Fibroblast of skin of abdomen (primary cell): ENCODE measurements around the gene DAND5. TPM values are rescaled to one million over a fixed set of nuclear protein-coding genes. Genes with fewer than 3 reads are reported as not detected.

Experiments
- DNase-seq: peaks from one replicate; pipeline ENCODE4 v3.0.0-alpha.2; 2013
- polyA plus RNA-seq, 2 experiments: library from polyadenylated mRNA; unstranded; fragments of 120-200 nt; gene quantifications; one replicate each; pipeline ENCODE4 v1.2.1, GENCODE V29; 2013; ENCODE audit not compliant: insufficient read length in 2 of 2

Gene DAND5, protein sequence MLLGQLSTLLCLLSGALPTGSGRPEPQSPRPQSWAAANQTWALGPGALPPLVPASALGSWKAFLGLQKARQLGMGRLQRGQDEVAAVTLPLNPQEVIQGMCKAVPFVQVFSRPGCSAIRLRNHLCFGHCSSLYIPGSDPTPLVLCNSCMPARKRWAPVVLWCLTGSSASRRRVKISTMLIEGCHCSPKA
- polyA plus RNA-seq (2013, experiment 1 of 2; ENCODE audit: insufficient read length): not detected
- 0.14 TPM for polyA plus RNA-seq (2013, experiment 2 of 2; ENCODE audit: insufficient read length)

DNA sequence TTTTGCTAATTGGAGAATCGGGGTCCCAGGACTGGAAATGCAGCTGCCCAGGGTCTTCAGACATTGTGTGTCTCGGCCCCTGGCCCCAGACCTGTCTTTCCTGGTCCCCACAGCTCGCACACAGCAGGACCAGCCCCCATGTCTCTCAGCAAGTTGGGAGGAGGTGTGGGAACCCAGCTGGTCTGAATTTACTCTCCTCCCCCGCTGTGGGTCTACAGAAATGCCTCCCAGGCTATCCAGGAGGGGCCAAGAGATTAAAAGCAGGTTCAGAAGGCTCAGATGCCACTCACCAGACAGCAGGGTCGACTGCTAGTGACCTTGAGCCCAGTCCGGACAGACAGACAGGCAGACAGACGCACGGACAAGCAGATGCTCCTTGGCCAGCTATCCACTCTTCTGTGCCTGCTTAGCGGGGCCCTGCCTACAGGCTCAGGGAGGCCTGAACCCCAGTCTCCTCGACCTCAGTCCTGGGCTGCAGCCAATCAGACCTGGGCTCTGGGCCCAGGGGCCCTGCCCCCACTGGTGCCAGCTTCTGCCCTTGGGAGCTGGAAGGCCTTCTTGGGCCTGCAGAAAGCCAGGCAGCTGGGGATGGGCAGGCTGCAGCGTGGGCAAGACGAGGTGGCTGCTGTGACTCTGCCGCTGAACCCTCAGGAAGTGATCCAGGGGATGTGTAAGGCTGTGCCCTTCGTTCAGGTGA is at the start of gene DAND5:
DAND5 (plus strand) TSS at position 285 of the 697 bp plus-strand sequence; CDS start at position 370, 85 bp downstream.
- no peak for DNase-seq

DNA sequence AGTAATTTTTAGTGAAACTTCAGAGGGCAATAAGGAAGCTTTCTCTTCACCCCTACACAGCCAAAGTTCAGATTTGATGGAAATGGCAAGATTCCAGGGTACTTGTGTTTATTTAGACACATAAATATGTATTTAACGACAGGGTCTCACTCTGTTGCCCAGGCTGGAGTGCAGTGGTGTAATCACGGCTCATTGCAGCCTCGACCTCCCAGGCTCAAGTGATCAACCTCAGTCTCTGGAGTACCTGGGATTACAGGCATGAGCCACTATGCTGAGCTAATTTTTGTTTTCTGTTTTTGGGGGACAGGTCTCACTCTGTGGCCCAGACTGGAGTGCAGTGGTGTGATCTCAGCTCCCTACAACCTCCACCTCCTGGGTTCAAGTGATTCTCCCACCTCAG is 48.3 kb upstream of the DAND5 start:
- DNase-seq: no peak

DNA sequence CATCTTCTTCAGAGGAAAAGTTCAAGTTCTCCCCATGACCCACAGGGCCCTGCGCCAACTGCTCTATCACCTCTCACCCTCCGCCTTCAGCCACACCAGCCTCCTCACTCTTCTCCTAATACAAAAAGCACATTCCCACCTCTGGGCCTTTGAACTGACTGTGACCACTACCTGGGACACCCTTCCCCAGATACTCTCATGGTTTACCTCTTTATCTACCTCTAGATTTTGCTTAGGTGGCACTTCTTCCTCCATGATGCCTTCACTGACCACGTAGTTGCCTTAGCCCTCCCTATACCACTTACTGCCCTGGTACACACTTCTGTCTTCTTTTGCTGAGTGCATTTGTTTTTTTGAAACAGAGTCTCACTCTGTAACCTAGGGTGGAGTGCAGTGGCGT is 46.4 kb upstream of the DAND5 start:
- no peak for DNase-seq

DNA sequence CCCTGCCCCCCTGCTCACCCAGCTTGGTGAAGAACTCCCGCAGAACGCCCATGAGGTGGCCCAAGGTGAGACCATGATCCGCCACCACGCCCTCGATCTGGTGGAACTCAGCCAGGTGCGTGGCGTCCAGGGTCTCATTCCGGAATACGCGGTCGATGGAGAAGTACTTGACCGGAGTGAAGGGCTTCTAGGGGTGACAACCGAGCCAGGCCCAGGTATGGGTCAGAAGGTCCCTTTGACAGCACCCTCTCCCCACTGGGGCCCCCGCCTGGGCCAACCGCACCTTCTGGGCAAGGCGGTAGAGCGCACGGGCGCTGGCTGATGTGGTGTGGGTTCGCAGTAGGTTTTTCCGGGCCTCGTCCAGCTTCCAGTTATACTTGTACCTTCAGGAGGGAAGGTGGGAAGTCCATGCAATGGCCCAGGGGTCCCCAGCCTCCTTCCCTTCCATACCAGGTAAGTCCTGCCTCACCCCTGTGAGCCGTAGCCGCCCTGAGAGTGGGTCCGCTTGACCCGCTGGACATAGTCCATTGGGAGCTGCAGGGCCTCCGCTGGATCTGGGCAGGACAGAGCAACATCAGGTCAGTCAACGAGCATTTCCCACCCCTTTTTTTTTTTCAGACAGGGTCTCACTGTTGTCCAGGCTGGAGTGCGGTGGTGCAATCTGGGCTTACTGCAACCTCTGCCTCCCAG is 44.6 kb upstream of the DAND5 start:
- DNase-seq: no peak

DNA sequence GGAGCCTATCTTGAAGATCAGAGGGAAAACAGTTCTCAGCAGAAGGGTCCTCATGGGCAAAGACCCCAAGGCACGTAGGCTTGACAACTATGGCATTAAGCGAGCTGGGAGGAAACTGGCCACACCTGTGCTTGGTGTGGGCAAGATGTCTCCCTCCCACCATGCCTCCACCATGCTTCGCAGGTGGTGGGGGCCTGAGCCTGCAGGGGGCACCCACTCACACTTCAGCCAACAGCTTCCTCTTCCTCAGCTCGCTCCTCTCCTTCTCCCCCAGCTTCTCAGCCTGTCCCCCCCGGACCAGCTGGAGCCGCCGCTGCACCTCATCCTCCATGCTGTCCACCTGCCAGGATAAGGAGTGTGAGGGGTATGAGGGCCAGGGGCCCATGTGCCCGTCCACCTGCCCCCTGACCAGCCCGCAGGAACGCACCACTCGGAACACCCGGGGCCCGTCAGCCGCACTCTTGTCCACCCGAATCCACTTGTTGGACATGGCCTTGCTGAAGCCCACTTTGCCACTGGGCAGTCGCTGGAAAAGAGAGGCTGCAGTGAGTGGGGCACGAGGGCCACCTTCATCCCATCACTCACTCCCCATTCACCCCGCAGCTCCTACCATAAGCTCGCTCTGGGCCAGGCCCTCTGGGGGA is 39.3 kb upstream of the DAND5 start:
- DNase-seq: no peak

DNA sequence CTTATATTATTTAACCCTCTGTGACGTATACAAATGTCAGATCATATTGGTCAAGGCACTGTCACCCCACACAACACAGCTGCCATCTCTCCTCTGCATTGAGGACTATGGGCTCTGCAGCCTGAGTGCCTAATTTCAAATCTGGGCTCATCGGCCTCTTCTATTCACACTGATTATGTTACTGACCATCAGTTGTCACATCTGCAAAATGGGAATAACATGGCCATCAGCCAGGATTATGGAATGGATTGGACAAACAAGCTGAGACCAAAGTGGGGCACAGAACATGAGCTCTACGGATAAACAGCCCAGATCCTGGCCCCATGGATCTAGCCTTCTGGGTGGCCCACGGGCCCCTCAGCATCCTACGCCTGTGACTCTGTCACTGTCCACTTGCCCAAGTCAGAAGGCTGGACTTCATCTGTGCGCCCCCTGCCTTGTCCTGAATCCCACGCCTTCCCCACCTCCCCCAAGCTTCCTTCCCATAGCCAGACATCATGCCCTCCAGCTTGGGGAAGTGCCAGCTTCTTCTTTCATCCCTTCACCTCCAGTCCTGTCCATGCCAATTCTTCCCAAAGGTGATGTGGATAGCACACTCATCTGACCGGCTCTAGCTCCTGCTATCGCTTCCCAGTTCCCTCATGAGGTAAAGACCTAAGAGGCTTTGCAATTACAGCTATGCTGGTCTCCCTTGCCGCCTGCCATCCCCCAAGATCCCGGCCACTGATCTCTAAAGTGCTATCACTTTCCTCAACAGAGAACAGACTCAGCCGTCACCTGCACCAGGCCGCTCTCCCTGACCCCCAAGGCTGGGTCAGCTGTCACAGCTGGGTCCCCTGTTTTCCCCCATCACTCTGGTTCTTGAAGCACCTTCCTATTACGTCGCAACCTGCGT is 36.7 kb upstream of the DAND5 start:
- no peak for DNase-seq

DNA sequence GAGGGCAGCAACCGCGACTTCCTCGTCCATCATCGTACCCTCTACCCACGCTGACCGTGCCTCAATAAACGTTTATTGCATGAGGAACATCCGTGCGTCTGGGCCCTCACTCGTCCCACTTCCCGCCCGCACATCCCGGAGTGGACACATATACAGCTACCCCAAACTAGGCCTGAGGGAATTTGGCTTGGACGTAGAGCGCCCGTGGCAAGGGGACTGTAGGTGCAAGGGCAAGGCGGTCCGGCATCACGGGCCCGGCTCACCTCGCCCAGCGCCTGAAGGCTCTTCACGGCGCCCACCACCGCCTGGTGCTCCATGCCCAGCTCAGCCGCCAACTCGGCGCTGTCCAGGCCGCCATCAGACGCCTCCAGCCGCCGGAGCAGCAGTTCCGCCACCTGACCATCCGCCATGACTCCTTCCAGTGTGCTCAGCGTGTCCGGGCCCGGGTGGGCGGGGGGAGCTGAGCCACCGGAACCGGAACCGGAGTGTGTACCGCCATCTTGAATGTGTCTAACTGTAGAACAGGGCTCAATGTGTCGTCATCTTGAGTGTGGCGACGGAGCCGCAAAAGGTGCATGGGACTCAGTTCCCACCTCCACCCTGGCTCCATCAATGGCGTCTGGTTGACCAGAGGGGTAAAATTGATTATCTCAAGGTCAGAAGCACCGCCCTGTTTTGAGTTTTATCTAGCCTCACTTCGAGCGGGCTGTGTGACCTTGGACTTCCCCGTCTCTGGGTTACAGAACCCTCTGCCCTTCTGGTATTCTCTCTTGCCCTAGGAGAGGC is 35.9 kb upstream of the DAND5 start, which contains the start of gene FARSA:
FARSA (minus strand) TSS at position 425 of the 786 bp plus-strand sequence; CDS start at position 410, 15 bp downstream.
- peak; percentile 88 for DNase-seq

DNA sequence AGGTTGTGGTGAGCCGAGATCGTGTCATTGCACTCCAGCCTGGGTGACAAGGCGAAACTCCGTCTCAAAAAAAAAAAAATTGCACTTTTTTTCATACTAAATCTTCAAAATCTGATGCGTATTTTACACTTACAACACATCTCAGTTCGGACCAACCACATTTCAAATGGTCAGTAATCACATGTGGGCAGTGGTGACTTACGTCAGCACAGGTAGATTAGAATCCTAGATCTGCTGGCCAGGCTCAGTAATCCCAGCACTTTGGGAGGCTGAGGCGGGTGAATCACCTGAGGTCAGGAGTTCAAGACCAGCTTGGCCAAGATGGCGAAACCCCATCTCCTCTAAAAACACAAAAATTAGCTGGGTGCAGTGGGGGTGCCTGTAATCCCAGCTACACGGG is 34.3 kb upstream of the DAND5 start:
- DNase-seq: no peak

DNA sequence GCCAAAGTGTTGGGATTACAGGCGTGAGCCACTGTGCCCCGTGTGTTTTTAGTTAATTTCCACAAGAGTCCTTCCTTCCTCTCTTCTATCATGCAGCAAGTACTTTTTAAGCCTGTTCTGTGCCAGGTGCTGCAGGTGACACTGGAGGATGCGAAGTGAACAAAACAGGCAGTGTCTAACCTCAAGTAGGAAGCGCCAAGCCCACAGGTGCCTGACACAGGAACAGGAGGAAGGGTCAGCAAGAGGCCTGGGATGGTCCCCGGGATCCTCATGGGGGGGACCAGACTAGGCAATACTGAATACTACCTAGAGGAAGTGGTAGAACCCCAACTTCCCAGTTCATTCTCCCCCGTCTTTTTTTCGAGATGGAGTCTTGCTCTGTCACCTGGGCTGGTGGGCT is 32.8 kb upstream of the DAND5 start:
- no peak for DNase-seq

DNA sequence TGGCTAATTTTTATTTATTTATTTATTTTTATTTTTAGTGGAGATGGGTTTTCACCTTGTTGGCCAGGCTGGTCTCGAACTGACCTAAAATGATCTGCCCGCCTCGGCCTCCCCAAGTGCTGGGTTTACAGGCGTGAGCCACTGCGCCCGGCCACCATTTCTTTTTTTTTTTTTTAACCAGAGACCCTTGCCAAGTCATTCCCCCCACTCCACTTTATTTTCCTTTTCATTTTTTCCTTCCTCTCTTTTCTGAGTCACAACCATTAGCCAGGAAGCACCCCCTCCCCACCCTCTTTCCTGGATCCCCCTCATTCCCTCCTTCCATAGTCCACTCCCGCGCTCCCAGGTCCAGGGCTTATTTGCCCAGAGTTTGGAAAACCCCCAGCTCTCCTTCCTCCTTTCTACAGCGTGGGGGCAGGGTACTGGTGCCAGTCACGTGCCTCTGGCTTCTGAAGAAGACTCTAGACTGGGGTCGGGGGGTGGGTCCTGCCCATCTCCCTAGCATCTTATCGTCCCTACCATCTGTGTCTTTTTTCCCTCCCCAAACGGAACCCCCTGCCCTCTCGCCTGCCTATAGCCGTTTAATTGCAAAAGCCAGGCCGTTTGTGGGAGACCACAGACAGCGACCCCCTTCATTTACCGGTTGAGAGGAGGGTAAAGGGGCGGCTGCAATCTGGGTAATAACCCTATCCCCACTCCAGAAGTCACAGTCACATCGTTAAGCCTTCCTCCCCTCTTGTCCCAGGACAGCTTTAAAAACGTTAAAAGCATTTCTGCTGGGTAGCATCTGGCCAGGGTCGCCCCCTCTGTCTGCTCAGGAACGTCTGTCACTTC is 32.1 kb upstream of the DAND5 start:
- DNase-seq: no peak

DNA sequence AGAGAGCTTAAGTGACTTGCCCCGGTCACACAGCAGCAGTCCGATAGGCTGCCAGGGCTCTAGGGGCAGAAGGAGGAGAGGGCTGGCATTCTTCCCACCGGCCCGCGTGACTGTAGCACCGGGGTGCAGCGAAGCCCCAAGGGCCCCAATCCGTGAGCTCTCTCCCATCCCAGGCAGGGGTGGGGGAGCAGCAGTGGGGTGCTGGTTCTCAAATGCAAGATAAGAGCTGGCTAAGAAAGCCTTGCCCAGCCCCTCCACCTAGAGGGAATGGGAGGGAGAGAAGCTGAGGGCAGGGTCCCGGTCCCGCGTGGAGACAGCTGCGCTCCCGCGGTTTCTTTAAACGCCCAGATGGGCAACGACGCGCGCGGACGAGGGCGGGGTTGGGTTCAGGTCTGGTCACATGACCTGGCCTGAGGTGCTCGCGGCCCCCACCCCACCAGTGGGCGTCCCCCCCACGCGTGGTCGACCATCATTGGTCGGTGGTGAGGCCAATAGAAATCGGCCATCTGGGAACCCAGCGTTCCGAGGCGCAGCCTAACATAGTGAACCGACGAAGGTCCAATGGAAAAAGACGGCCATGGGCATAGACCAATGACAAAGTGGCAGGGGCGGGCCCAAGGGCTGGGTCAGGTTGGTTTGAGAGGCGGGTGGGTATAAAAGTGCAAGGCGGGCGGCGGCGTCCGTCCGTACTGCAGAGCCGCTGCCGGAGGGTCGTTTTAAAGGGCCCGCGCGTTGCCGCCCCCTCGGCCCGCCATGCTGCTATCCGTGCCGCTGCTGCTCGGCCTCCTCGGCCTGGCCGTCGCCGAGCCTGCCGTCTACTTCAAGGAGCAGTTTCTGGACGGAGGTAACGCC is 31.2 kb upstream of the DAND5 start, which contains the start of gene CALR:
CALR (plus strand) TSS at position 683 of the 852 bp plus-strand sequence; CDS start at position 754, 71 bp downstream.
- peak; percentile 100 for DNase-seq

DNA sequence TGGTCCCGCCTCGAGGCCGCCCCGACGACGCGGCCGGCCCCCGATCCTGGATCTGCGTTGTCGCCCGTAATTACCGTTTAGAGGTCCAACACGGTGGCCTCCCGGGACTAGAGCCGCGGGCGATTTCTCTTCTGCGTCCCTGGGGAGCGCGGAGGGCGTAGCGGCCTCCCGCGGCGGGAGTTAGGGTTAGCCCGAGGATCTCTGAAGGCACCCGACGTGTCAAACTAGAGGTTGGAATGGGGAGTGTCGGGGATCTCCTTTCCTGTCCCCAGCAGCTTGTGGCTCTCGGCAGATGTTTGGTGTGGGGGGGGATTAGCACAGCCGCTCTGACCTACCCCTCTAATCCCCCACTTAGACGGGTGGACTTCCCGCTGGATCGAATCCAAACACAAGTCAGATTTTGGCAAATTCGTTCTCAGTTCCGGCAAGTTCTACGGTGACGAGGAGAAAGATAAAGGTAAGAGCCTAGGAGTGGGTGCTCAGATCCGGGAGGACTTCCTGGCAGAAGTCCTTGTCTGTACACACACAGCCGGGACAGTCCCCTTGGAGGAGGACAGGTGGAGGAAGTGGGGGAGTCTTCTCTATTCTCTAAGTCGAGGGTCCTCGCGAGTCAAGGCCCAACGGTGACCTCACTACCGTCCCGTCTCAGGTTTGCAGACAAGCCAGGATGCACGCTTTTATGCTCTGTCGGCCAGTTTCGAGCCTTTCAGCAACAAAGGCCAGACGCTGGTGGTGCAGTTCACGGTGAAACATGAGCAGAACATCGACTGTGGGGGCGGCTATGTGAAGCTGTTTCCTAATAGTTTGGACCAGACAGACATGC is 30.4 kb upstream of the DAND5 start:
- no peak for DNase-seq

DNA sequence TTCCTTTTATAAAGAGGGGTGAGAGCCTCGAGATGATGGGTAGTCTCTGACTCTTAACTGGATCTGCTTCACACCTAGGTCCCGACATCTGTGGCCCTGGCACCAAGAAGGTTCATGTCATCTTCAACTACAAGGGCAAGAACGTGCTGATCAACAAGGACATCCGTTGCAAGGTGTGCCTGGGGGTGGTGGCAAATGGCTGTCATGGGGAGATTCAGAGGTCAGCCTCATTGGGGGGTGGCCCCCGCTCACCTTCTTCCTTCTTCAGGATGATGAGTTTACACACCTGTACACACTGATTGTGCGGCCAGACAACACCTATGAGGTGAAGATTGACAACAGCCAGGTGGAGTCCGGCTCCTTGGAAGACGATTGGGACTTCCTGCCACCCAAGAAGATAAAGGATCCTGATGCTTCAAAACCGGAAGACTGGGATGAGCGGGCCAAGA is 29.4 kb upstream of the DAND5 start:
- no peak for DNase-seq

DNA sequence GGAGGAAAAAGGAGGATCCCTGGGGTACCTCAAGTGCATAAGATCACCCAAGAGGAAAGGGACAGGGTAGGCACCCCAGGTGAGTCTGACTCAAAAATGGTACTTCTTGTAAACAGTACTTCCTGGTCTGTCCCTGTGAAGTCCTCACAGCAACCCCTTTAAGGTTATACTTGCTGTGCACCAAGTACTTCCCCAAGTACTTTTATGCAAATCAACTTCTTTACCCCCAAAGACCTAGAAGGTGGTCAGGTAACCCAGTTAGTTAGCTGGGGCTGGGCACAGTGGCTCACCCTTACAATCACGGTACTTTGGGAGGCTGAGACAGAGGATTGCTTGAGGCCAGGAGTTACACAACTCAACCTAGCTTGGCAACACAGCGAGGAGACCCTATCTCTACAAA is 28.5 kb upstream of the DAND5 start:
- DNase-seq: no peak

DNA sequence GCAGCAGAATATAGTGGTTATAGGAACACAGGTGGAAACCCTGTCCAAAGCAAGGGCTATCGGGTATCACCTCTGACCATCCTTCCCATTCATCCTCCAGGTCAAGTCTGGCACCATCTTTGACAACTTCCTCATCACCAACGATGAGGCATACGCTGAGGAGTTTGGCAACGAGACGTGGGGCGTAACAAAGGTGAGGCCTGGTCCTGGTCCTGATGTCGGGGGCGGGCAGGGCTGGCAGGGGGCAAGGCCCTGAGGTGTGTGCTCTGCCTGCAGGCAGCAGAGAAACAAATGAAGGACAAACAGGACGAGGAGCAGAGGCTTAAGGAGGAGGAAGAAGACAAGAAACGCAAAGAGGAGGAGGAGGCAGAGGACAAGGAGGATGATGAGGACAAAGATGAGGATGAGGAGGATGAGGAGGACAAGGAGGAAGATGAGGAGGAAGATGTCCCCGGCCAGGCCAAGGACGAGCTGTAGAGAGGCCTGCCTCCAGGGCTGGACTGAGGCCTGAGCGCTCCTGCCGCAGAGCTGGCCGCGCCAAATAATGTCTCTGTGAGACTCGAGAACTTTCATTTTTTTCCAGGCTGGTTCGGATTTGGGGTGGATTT is 25.8 kb upstream of the DAND5 start:
- no peak for DNase-seq

DNA sequence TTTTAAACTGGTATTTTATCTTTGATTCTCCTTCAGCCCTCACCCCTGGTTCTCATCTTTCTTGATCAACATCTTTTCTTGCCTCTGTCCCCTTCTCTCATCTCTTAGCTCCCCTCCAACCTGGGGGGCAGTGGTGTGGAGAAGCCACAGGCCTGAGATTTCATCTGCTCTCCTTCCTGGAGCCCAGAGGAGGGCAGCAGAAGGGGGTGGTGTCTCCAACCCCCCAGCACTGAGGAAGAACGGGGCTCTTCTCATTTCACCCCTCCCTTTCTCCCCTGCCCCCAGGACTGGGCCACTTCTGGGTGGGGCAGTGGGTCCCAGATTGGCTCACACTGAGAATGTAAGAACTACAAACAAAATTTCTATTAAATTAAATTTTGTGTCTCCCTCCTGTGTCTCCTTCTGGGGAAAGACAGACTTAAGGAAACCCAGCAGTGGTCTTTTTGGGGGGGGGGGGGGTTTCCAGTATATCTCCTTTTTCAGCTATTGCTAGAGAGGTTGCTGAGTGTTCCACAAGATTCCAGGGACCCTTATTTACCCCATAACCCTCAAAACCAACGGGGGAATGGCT is 25.2 kb upstream of the DAND5 start:
- DNase-seq: no peak

DNA sequence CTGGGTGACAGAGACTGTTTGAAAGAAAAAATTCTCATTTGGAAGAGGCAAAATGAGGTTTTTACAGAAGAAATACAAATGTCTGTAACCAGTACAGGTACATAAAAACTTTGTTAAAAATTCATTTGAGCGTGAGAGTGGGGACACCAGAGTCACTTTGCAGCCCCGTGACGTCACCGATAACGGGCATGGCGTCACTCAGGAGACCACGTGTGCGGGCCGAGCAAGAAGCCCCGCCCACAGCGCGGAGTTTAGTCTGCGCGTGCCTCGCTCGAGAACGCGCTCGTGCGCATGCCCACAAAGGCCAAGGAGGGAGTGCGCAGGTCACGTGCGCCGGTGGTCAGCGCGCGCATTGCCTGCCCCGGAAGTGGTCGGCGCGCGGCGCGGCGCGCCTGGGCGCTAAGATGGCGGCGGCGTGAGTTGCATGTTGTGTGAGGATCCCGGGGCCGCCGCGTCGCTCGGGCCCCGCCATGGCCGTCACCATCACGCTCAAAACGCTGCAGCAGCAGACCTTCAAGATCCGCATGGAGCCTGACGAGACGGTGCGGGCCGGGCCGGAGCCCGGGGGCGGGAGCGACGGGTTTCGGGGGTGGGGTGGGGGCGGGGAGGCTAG is 23.8 kb upstream of the DAND5 start, which contains the start of gene RAD23A:
RAD23A (plus strand) TSS at position 384 of the 613 bp plus-strand sequence; CDS start at position 471, 87 bp downstream.
- peak; percentile 99 for DNase-seq
